Left forelimb (tissue), 1 donor: ENCODE data around the gene FN3K.
"Not testable (repeated sequence)": the region's sequence is repeated elsewhere in the genome, so short reads cannot be mapped to it uniquely, and the experiment has no call there.

Source experiments
- DNase-seq: peaks from one replicate; pipeline ENCODE4 v3.0.0-alpha.2; 2018; ENCODE audit warnings: low spot score

Gene FN3K

DNA sequence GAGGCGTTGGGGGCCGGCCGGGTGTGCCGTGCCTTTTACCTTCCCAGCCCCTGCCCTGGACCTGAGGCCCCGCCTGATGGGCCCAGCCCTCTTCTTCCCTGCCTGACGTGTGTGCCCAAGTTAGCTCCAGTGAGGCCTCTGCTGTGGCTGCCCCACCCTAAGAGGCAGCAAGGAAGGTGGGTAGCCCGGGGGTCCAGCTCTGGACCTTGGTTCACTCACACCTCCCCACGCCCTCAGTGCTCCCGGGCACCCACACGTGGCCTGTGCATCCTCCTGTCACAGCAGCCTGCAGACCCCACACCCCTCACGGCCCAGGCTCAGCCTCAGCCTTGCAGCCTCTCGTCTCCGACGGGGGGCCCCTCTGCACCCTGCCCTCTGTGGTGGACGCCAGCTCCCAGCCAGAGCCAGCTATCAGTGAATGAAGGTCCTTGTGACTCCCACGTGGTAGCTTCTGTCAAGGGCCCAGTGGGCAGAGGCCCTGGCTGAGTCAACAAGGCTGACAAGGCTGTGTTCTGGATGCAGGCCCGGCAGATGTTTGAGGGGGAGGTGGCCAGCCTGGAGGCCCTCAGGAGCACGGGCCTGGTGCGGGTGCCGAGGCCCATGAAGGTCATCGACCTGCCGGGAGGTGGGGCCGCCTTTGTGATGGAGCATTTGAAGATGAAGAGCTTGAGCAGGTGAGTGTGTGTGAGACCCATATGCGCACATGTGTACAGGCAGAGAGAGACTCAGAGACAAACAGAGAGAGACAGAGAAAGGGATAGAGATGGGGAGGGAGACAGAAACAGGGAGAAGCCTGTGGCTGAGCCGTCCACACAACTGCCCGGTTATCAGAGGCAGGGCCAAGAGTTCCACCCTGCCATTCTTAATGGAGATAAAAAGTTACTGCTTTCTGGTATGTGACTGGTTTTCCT lies 2.8 kb downstream of the FN3K start:
- DNase-seq = no peak

GRCh38 chr17:82740906-82741759 lies 5.7 kb downstream of the FN3K start:
- no peak for DNase-seq

DNA sequence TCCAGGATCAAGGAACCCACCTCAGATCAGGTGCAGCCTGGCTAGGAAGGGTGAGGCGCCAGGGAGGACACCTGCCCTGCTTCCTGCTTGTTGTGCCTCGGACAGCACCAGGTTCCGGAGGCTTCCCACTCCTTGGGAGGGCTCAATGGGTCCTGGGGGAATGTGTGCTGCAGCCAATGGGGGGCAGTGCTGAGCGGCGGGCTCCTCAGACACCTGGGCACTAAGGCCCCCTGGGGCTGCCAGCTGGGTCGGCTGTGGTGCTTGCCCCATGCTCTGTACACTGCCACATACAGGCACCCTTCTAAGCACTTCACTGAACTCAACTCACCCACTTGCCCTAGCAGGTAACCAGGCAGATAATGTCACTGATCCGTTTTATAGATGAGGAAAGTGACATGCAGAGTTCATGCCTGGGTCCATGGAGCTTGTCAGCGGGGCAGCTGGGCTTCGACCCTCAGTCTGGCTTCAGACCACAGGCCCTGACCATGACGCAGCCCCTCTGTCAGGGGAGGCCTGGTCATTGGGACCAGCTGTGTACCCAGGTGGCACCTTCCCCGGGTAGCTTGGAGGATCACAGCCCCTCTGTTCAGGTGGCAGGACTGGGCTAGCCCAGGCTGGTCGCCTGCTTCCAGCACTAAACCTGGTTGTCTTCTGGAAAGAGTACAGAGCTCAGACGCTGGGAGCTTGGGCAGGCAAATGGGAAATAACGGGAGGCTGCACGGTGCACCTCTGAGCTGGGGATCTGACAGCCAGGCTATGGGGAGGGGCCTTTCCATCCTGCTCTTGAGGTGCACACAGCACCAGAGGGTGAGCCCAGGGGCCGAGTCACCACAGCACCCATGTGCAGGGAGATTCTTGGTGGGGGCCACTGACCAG lies 8.2 kb downstream of the FN3K start:
- DNase-seq = no peak

- not testable (repeated sequence) for DNase-seq
Measured at GRCh38 chr17:82744736-82745135, 9.3 kb downstream of the FN3K start.

DNA sequence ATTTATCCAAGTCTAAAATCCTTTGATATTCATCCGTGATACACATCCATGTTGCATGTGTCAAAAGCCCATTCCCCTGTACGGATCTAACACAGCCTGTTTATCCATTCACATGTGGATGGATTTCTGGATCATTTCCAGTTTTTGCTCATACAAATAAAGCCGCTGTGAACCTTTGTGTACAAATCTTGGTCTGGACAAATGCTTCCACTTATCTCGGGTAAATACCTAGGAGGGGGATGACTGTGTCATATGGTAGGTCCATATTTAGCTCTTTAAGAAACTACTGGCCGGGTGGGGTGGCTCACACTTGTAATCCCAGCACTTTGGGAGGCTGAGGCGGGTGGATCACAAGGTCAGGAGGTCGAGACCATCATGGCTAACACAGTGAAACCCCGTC lies 10.1 kb downstream of the FN3K start:
- no peak for DNase-seq

DNA sequence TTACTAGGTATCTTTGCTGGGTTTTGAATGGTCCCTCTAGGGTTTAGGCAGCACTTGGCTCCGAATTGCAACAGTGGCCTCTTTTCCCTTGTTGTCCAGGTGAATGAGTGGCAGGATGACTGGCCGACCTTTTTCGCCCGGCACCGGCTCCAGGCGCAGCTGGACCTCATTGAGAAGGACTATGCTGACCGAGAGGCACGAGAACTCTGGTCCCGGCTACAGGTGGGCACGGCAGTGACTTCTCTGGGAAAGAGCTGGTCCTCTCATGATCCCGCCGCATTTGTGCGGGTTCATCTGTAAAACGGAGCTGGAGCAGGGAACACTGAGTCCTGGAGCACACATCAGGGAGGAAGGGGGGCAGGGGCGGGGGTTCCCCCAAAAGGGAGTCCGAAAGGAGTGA lies 13.3 kb downstream of the FN3K start:
- DNase-seq = no peak

- no peak for DNase-seq
Measured at GRCh38 chr17:82750241-82750908, 15.0 kb downstream of the FN3K start.

GRCh38 chr17:82751171-82751570 lies 15.8 kb downstream of the FN3K start:
- no peak for DNase-seq

- DNase-seq = peak; percentile 95
Measured at GRCh38 chr17:82751571-82752370, 16.4 kb downstream of the FN3K start, which contains the start of gene TBCD. Gene TBCD, plus strand, starts transcription at chr17:82752065. Its CDS starts 129 bp downstream, at chr17:82752194.

- DNase-seq = no peak
Measured at GRCh38 chr17:82752371-82753200, 17.2 kb downstream of the FN3K start.

DNA sequence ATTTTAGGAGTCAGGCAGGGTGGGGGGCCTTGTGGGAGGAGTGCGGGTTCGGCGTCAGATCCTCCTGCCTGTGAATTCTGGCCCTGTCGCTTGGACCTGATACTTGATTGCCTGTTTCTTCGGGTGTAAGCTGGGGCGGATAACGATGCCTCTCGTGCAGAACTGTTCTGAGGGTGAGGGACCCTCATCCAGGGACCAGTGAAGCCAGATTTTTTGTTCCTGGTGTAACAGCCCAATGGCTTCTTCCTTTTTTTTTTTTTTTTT lies 17.7 kb downstream of the FN3K start:
- no peak for DNase-seq

- DNase-seq = no peak
Measured at GRCh38 chr17:82754297-82755208, 19.1 kb downstream of the FN3K start.

GRCh38 chr17:82756166-82756565 lies 20.8 kb downstream of the FN3K start:
- no peak for DNase-seq

DNA sequence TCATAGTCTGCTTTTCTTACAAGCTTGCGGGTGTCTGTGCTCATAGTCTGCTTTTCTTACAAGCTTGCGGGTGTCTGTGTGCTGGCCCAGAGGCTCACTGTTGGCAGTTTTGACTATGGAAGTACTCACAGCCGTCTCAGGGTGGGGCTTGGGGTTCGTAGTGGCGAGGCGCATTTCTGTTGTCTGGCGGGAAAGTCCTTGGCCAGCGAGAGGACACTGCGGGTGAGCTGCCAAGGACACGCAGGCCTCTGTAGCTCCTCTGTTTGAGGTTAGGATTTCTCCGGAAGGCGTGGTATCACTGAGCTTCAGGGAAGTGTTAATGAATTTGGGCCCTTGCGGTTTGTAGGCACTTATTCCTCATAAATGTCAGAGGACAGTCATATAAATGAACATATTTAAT lies 30.0 kb downstream of the FN3K start:
- no peak for DNase-seq

- DNase-seq = no peak
Measured at GRCh38 chr17:82767041-82767754, 31.8 kb downstream of the FN3K start.

DNA sequence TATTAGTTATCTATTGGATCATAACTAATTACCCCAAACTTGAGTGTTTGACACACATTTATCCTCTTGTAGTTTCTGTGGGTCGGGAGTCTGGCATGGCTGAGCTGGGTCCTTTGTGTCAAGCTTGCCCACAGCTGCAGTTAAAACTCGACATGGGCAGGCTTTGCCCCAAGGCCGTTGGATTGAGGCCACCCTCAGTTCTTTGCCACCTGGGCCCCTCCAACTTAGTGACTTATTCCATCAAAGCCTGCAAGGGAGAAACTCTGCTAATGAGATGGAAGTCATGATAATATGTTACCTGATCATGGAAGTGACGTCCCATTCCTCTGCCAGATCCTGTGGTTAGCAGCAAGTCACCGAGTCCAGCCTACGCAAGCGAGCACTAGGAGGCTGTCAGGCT lies 33.6 kb downstream of the FN3K start:
- DNase-seq = no peak

GRCh38 chr17:82772026-82772425 lies 36.6 kb downstream of the FN3K start:
- DNase-seq = no peak

DNA sequence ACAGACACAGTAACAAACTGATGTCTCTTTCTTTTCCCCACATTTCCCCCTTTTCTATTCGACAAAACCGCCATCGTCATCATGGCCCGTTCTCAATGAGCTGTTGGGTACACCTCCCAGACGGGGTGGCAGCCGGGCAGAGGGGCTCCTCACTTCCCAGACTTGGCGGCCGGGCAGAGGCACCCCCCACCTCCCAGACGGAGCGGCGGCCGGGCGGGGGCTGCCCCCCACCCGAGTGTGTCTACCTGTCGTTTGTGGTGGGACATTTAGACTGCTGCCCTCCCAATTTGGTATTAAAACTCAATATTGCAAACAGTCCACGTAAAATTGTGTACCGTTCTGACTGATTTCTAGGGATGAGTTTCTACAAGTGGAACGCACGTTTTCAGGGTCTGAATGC lies 39.0 kb downstream of the FN3K start:
- not testable (repeated sequence) for DNase-seq
